Duodenal mucosa (tissue), 2 donors: ENCODE results near the gene PKIB.

Experiments used
- H3K27ac ChIP-seq: one replicate; pipeline ENCODE4 v1.7.0; 2013; ENCODE audit warnings: low read depth, low read length
- H3K27me3 ChIP-seq, 2 donors: one replicate each; pipeline ENCODE4 v1.7.0; 2013; ENCODE audit warnings: low read length in 2 of 2, control low read depth in 1 of 2; ENCODE audit not compliant: insufficient read depth in 2 of 2, control insufficient read depth in 1 of 2
- H3K36me3 ChIP-seq, 2 donors: one replicate each; pipeline ENCODE4 v1.7.0; 2013; ENCODE audit warnings: low read length in 2 of 2, control low read depth in 1 of 2; ENCODE audit not compliant: insufficient read depth in 2 of 2, control insufficient read depth in 1 of 2
- H3K4me1 ChIP-seq, 2 donors: one replicate each; pipeline ENCODE4 v1.7.0; 2013; ENCODE audit warnings: low read length in 2 of 2, control low read depth in 1 of 2; ENCODE audit not compliant: insufficient read depth in 2 of 2, control insufficient read depth in 1 of 2
- H3K4me3 ChIP-seq, 2 donors: one replicate each; pipeline ENCODE4 v1.7.0; 2013; ENCODE audit warnings: low read length in 2 of 2, low read depth in 1 of 2
- H3K9ac ChIP-seq, 2 donors: one replicate each; pipeline ENCODE4 v1.7.0; 2013; ENCODE audit warnings: low read length in 2 of 2, low read depth in 1 of 2
- H3K9me3 ChIP-seq, 2 donors: one replicate each; pipeline ENCODE4 v1.7.0; 2013; ENCODE audit warnings: low read length in 2 of 2, control low read depth in 1 of 2; ENCODE audit not compliant: control insufficient read depth in 1 of 2

The PKIB gene

DNA sequence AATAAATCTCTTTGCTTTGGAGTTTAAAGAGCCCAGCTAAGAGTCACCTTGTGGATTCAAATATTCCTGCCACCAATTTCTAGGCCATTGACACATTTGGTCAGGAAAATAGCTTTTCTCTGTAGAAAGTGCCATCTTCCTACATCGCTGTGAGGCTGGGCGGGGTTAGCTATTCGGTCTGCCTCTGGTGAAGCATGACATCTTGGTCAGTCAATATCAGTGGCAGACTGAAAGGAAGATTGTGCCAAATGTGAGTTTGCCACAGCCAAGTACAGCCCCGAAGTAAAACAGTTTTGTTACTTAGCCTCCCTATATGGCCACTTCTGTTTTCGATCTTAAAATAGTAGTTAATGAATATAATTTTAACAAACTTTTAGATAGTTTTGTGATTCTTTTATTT lies 103.9 kb downstream of the PKIB start:
- H3K9me3 ChIP-seq: no peaks in the 10 kb centered on the region
- H3K36me3 ChIP-seq: no peaks in the 10 kb centered on the region
- no peak overlapping the region for H3K9ac ChIP-seq

DNA sequence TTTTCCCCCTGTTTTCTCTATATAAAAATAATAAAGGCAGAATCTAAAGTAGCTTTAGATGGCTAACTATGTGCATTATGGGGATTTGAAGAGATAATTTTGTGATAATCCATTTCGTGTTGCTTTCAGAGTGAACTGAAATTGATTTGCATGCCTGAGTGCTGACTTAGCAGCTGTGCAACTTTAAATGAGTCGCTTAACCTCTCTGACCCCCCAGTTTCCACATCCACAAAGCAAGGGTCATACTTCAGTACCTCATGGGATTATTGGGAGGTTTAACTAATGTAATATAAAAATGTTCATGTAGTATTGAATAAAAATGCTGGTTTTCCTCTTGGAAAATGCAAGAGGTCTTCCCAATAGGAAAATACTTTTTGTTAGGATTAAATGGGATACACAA lies 105.5 kb downstream of the PKIB start:
- H3K9ac ChIP-seq: no peak overlapping the region
- H3K27ac ChIP-seq: no peak overlapping the region
- no peaks in the 10 kb centered on the region for H3K9me3 ChIP-seq
- H3K27me3 ChIP-seq: no peaks in the 10 kb centered on the region
- no peaks in the 10 kb centered on the region for H3K36me3 ChIP-seq
- no peaks in the 10 kb centered on the region for H3K4me1 ChIP-seq
- H3K4me3 ChIP-seq: no peak overlapping the region

More for the DNA sequence above, 103.9 kb downstream of the PKIB start:
- Histone ChIP-seq H3K27me3 (no peaks in the 10 kb centered on the region), H3K27ac (no peak overlapping the region), H3K4me3 (no peak overlapping the region), H3K4me1 (no peaks in the 10 kb centered on the region)

DNA sequence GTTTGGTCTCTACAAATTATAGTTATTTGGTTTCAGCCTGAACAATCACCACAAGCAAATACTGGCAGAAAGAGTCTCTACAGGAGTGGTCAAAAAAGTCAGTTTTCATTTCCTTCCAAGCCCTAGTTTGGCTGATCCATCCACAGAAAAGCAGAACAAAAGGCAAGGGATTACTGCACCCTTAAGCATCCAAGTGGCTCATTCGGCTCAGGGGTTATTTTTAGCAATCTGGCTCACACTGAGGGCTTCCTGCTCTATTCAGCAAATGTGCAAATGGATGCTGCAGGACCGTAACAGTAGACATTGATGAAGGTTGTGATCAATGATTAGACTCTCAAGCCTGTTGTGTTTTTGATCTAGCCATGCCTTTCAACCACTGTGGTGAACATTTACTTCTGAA lies 107.1 kb downstream of the PKIB start:
- Histone ChIP-seq H3K9me3 (no peaks in the 10 kb centered on the region), H3K27ac (no peak overlapping the region), H3K4me3 (no peak overlapping the region), H3K36me3 (no peaks in the 10 kb centered on the region), H3K9ac (no peak overlapping the region), H3K27me3 (no peaks in the 10 kb centered on the region), H3K4me1 (no peaks in the 10 kb centered on the region)

DNA sequence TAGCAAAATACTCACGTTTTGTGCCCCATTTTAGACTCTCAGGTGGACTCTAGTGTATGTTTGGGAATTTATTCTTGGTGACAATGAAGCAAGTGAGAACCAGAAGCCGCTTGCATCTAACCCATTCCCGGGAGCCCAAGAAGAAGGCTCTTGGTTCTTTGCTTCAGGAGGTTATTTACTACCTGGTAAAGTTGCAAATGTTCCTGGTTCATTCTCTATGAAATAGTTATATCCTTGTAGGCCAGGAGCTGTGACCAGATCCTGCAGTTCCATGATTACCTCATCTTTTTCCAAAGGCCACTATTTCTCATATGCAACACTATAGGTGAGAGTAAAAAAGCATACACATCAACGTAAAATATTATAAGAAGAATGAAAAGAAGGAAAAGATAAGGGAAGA lies 108.4 kb downstream of the PKIB start:
- no peaks in the 10 kb centered on the region for H3K27me3 ChIP-seq
- no peaks in the 10 kb centered on the region for H3K36me3 ChIP-seq
- no peak overlapping the region for H3K9ac ChIP-seq
- H3K27ac ChIP-seq: no peak overlapping the region
- H3K4me3 ChIP-seq: no peak overlapping the region
- H3K9me3 ChIP-seq: no peaks in the 10 kb centered on the region
- H3K4me1 ChIP-seq: no peaks in the 10 kb centered on the region

DNA sequence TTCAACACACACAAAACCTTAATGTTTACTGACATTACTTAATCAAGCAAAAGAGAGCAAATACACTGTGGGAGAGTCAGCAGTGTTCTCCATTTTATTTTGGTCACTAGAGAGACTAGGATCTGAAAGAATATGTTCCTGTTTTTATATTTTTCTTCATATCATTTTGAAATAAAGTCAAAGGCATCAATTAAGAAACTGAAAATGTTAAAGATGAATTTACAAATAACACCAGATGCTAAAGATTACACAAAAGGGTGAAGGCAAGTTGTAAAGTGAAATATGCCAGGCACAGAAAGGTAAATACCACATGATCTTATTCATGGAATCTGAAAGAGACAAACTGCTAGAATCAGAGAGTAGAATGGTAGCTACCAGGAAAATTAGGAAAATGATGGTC lies 109.0 kb downstream of the PKIB start:
- no peak overlapping the region for H3K4me3 ChIP-seq
- H3K27ac ChIP-seq: no peak overlapping the region
- no peaks in the 10 kb centered on the region for H3K27me3 ChIP-seq
- no peaks in the 10 kb centered on the region for H3K36me3 ChIP-seq
- H3K4me1 ChIP-seq: no peaks in the 10 kb centered on the region
- H3K9ac ChIP-seq: no peak overlapping the region
- H3K9me3 ChIP-seq: no peaks in the 10 kb centered on the region

DNA sequence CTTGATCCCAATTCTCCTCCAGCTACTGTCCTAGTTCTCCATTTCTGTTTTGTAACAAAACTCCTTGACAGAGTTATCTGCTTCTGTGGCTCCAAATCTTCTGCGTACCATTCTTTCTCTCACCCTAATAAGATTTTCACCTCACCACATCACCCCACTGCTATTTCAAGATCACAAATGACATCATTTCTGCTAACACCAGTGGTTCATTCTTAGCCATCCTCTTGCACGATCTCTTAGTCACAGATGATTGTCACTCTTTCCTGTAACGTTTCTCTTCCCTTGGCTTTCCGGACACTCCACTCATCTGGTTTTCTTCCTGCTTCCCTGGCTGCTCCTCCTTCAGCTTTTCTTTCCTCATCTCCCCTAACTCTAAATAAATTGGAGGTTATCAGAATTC lies 112.5 kb downstream of the PKIB start:
- no peak overlapping the region for H3K9ac ChIP-seq
- no peaks in the 10 kb centered on the region for H3K9me3 ChIP-seq
- H3K4me3 ChIP-seq: no peak overlapping the region
- no peaks in the 10 kb centered on the region for H3K27me3 ChIP-seq
- H3K4me1 ChIP-seq: no peaks in the 10 kb centered on the region
- no peaks in the 10 kb centered on the region for H3K36me3 ChIP-seq
- H3K27ac ChIP-seq: no peak overlapping the region

DNA sequence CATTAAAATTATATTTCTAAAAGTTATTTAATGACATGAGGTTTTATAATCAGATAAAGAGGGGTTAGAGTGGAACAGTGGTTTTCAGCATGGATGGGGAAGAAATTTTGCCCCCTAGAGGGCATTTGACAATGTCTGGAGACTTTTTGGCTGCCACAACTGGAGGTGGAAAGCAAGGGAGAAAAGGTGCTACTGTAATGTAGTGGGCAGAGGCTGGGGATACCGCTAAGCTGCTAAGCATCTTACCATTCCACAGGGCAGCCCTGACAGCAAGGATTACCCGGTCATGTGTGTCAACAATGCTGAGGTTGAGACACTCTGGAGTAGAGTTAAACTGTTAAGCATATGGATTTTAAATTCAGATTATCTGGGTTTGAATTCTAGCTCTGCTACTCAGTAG lies 116.4 kb downstream of the PKIB start:
- H3K36me3 ChIP-seq: no peaks in the 10 kb centered on the region
- no peaks in the 10 kb centered on the region for H3K4me1 ChIP-seq
- H3K4me3 ChIP-seq: no peak overlapping the region
- H3K27ac ChIP-seq: no peak overlapping the region
- no peaks in the 10 kb centered on the region for H3K27me3 ChIP-seq
- H3K9me3 ChIP-seq: no peaks in the 10 kb centered on the region
- no peak overlapping the region for H3K9ac ChIP-seq

DNA sequence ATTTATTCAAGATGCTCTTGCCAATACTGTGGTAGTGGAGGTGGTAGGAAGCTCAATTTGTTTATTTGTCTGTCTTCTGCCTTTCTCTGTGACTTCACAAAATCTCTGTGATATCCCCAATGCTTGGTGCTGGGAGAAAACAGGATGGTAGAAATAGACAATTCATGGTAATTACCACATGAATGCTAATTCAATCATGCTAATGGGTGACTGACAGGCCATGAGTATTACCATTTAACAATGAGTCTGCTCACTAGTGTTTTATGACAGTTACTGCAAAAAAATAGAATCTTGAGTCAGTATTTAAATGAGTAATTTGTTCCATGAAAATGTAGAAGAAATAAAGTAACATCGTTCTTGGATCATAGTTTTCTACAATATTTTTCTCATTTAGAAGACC lies 117.0 kb downstream of the PKIB start:
- no peaks in the 10 kb centered on the region for H3K9me3 ChIP-seq
- no peaks in the 10 kb centered on the region for H3K4me1 ChIP-seq
- H3K27me3 ChIP-seq: no peaks in the 10 kb centered on the region
- no peak overlapping the region for H3K9ac ChIP-seq
- H3K27ac ChIP-seq: no peak overlapping the region
- no peak overlapping the region for H3K4me3 ChIP-seq
- H3K36me3 ChIP-seq: no peaks in the 10 kb centered on the region

DNA sequence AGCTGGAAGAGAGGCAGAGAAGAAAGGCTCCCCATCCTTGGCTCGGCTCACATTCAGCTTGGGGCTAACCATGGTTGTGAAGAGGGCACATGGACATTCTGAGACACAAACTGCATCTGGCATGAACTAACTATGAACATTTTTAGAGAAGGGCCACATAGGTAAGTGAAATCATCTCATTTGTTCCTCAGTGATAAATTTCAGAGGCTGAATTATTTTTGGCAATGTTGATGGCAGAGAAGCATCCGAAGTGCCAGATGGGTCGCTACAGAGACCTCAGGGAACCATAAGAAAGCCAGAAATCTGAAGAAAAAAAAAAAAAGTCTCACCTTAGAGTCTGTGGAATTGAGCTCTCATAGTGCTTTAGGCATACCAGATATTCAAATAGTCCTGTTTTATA lies 120.1 kb downstream of the PKIB start:
- Histone ChIP-seq H3K27me3 (no peaks in the 10 kb centered on the region), H3K4me3 (no peak overlapping the region)

DNA sequence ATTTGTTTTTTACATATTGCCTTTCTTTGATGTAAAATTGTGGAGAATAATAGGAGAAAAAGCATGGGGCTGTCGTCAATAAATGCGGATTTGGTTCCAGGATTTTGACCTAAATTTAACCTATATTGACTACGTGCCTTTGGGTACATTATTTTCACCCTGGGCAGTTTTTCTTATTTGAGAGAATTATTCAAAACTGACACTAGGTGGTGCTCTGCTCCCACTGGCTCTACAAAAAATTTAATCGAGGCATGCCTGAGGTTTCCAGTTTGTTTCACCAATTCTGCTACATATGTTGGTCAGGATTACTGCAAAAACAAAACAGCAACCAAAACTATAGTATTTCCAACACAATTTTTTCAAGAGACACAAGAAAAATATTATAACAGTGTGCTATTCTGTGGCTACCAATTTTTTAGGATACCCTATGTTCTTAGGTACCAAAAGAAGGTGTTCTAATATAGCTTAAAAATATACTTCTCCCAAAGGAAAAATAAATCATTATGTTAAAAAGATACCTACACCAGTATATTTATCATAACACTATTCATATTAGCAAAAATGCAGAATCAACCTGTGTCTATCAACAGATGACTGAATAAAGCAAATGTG lies 120.7 kb downstream of the PKIB start:
- H3K36me3 ChIP-seq: no peaks in the 10 kb centered on the region
- no peak overlapping the region for H3K4me3 ChIP-seq
- no peaks in the 10 kb centered on the region for H3K9me3 ChIP-seq

More for the DNA sequence above, 120.1 kb downstream of the PKIB start:
- Histone ChIP-seq H3K36me3 (no peaks in the 10 kb centered on the region), H3K4me1 (no peaks in the 10 kb centered on the region), H3K9me3 (no peaks in the 10 kb centered on the region), H3K27ac (no peak overlapping the region), H3K9ac (no peak overlapping the region)

DNA sequence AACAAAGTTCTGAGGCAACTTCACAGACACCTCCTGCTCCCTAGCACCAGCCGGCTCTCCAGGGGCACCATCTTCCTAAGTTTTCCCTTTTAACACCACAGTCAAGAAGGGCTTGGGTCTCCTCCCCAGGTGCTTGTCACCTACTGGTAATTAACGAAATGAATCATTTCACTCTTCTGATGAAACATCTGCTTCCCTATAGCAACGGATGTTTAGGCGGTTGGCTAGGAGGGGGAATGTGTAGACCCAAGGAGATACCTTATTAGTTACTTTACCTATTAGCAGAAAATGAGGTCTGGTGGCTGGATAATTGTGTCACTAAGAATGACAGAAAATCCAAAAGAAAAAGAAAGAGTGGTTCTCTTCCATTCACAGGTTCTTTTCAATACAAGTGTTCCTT lies 123.1 kb downstream of the PKIB start:
- H3K36me3 ChIP-seq: no peaks in the 10 kb centered on the region
- H3K9ac ChIP-seq: no peak overlapping the region
- no peak overlapping the region for H3K4me3 ChIP-seq
- no peaks in the 10 kb centered on the region for H3K9me3 ChIP-seq
- H3K27ac ChIP-seq: no peak overlapping the region
- no peaks in the 10 kb centered on the region for H3K27me3 ChIP-seq
- H3K4me1 ChIP-seq: no peaks in the 10 kb centered on the region

More for the DNA sequence above, 120.7 kb downstream of the PKIB start:
- H3K27ac ChIP-seq: no peak overlapping the region
- H3K27me3 ChIP-seq: no peaks in the 10 kb centered on the region
- no peaks in the 10 kb centered on the region for H3K4me1 ChIP-seq
- H3K9ac ChIP-seq: no peak overlapping the region
